Right cardiac atrium (tissue), 5 donors: ENCODE results near the gene ZNF460. TPM values are rescaled to one million over a fixed set of nuclear protein-coding genes. Genes with fewer than 3 reads are reported as not detected.
A peak's percentile ranks its signal among the peaks of the same experiment; 100 is the strongest.
"Not testable (repeated sequence)": the region's sequence is repeated elsewhere in the genome, so short reads cannot be mapped to it uniquely, and the experiment has no call there.

Source experiments
- ATAC-seq, 2 donors: fragments of 200-7000 bp; cut with Tn5 transposase; one replicate each; pipeline versions ENCODE4 v1.8.0 to v1.9.1; 2020; ENCODE audit warnings: moderate library complexity in 2 of 2, mild to moderate bottlenecking in 1 of 2
- DNase-seq, 3 donors: peaks; one replicate each; pipeline ENCODE4 v3.0.0-alpha.2; 2020
- H3K27ac ChIP-seq: one replicate; pipeline ENCODE4 v1.5.1; 2013; ENCODE audit warnings: mild to moderate bottlenecking, low read length, control low read depth, moderate library complexity
- H3K27me3 ChIP-seq: one replicate; pipeline ENCODE4 v1.6.1; 2013; ENCODE audit not compliant: control insufficient read depth, insufficient read depth
- H3K4me1 ChIP-seq: one replicate; pipeline ENCODE4 v1.6.1; 2013; ENCODE audit warnings: low read length; ENCODE audit not compliant: control insufficient read depth, insufficient read depth
- H3K4me3 ChIP-seq: one replicate; pipeline ENCODE4 v1.5.1; 2013; ENCODE audit warnings: low read length, control low read depth
- H3K9me3 ChIP-seq: one replicate; pipeline ENCODE4 v1.6.1; 2013; ENCODE audit warnings: low read length; ENCODE audit not compliant: control insufficient read depth
- WGBS: extraction: QIAGEN DNeasy Blood & Tissue Kit; methylation state at CpG from one replicate; pipeline ENCODE4 v1.1.7; 2013; 5-methylcytosine and 5-hydroxymethylcytosine counted together
- intact Hi-C, 4 donors: fragments of 100-400 bp; cut with DNase I; formaldehyde crosslinking; loops; one replicate each; pipeline versions ENCODE4 v1.11.0 to v1.14.0; 2022 to 2023
- polyA plus RNA-seq: library from polyadenylated mRNA; stranded (reverse); fragments of 200-250 nt; gene quantifications from one replicate; pipeline ENCODE4 v1.2.3, GENCODE V29; 2013
- total RNA-seq, 4 donors: library from RNA; stranded (reverse); fragmentation: NEBNext Ultra II Directional; extraction: Animal tissue kit (Norgen Biotek cat#: 25700); gene quantifications; one replicate each; pipeline ENCODE4 v1.2.1, GENCODE V29; 2021
- donor health status: healthy with polysubstance abuse.
- donor health status: DM: no; HTN: yes; CAD: no.
- donor health status: DM: no; HTN: no; CAD: no.
- donor health status: DM: no; HTN: yes; CAD: no; lungs with severe emphysema.
- donor health status: DM: yes; HTN: yes; CAD: no.

ZNF460 gene
- total and polyA plus RNA-seq, 5 donors = 3.5 to 46.5 (median 34.3) TPM

GRCh38 chr19:57249329-57249728 lies 31.0 kb upstream of the ZNF460 start:
- DNase-seq = no peak
- Histone ChIP-seq H3K4me1 (no peaks in the 10 kb centered on the region), H3K27ac (no peak overlapping the region), H3K9me3 (no peaks in the 10 kb centered on the region), H3K27me3 (no peaks in the 10 kb centered on the region), H3K4me3 (no peak overlapping the region)
- no peak for ATAC-seq
- WGBS = 75% methylated on average over 1 of the region's 1 CpG
- intact Hi-C loops = no loop called here

- H3K9me3 ChIP-seq, H3K4me3 ChIP-seq, H3K27me3 ChIP-seq, intact Hi-C loops, DNase-seq, H3K4me1 ChIP-seq, ATAC-seq, H3K27ac ChIP-seq: not testable (repeated sequence)
- 96% methylated on average over 11 of the region's 11 CpGs for WGBS
Observed at GRCh38 chr19:57253767-57254166, 26.5 kb upstream of the ZNF460 start.

GRCh38 chr19:57262044-57262443 lies 18.2 kb upstream of the ZNF460 start:
- 89% methylated on average over 3 of the region's 3 CpGs for WGBS
- Histone ChIP-seq H3K27me3 (no peaks in the 10 kb centered on the region), H3K4me1 (no peaks in the 10 kb centered on the region), H3K4me3 (no peak overlapping the region), H3K27ac (no peak overlapping the region), H3K9me3 (no peaks in the 10 kb centered on the region)
- intact Hi-C loops = no loop called here
- no peak for ATAC-seq
- no peak for DNase-seq

GRCh38 chr19:57263244-57263741 lies 17.0 kb upstream of the ZNF460 start:
- DNase-seq (no peak), ATAC-seq (no peak)
- Histone ChIP-seq H3K27me3 (no peaks in the 10 kb centered on the region), H3K4me1 (no peaks in the 10 kb centered on the region), H3K9me3 (no peaks in the 10 kb centered on the region), H3K4me3 (no peak overlapping the region), H3K27ac (no peak overlapping the region)
- intact Hi-C loops = no loop called here
- WGBS = 89% methylated on average over 1 of the region's 1 CpG

- 83% methylated on average over 3 of the region's 3 CpGs for WGBS
- Histone ChIP-seq H3K9me3 (no peaks in the 10 kb centered on the region), H3K4me1 (no peaks in the 10 kb centered on the region), H3K27me3 (no peaks in the 10 kb centered on the region), H3K4me3 (no peak overlapping the region), H3K27ac (no peak overlapping the region)
- ATAC-seq (no peak), DNase-seq (no peak)
- intact Hi-C loops = no loop called here
Observed at GRCh38 chr19:57267291-57267690, 13.0 kb upstream of the ZNF460 start.

GRCh38 chr19:57269515-57270250 lies 10.6 kb upstream of the ZNF460 start:
- H3K27ac ChIP-seq = no peak overlapping the region
- H3K27me3 ChIP-seq = no peaks in the 10 kb centered on the region
- ATAC-seq (no peak), DNase-seq (no peak)
- 74% methylated on average over 4 of the region's 4 CpGs for WGBS
- no peaks in the 10 kb centered on the region for H3K9me3 ChIP-seq
- intact Hi-C loops = no loop called here
- H3K4me3 ChIP-seq = no peak overlapping the region
- no peaks in the 10 kb centered on the region for H3K4me1 ChIP-seq

- Histone ChIP-seq H3K4me1 (no peaks in the 10 kb centered on the region), H3K9me3 (no peaks in the 10 kb centered on the region), H3K27ac (no peak overlapping the region), H3K27me3 (no peaks in the 10 kb centered on the region), H3K4me3 (no peak overlapping the region)
- 96% methylated on average over 8 of the region's 8 CpGs for WGBS
- intact Hi-C loops = no loop called here
- DNase-seq = no peak
- no peak for ATAC-seq
Observed at GRCh38 chr19:57271280-57271679, 9.0 kb upstream of the ZNF460 start.

- H3K4me1 ChIP-seq = no peaks in the 10 kb centered on the region
- H3K9me3 ChIP-seq = no peaks in the 10 kb centered on the region
- H3K4me3 ChIP-seq = no peak overlapping the region
- ATAC-seq (no peak), DNase-seq (no peak)
- intact Hi-C loops = no loop called here
- WGBS = 80% methylated on average over 1 of the region's 1 CpG
- no peaks in the 10 kb centered on the region for H3K27me3 ChIP-seq
- H3K27ac ChIP-seq = no peak overlapping the region
Observed at GRCh38 chr19:57273014-57273413, 7.3 kb upstream of the ZNF460 start.

GRCh38 chr19:57276430-57276829 lies 3.9 kb upstream of the ZNF460 start:
- WGBS = 82% methylated on average over 1 of the region's 1 CpG
- H3K9me3 ChIP-seq = no peaks in the 10 kb centered on the region
- no peaks in the 10 kb centered on the region for H3K27me3 ChIP-seq
- no peaks in the 10 kb centered on the region for H3K4me1 ChIP-seq
- intact Hi-C loops = no loop called here
- no peak for ATAC-seq
- no peak overlapping the region for H3K27ac ChIP-seq
- DNase-seq = no peak
- no peak overlapping the region for H3K4me3 ChIP-seq

GRCh38 chr19:57278481-57278880 lies 1.8 kb upstream of the ZNF460 start:
- DNase-seq, H3K27ac ChIP-seq, ATAC-seq, H3K4me3 ChIP-seq, H3K9me3 ChIP-seq, intact Hi-C loops, H3K27me3 ChIP-seq, H3K4me1 ChIP-seq: not testable (repeated sequence)
- 63% methylated on average over 2 of the region's 2 CpGs for WGBS

- Histone ChIP-seq H3K27ac (peak overlapping the region; percentile 100), H3K4me3 (peak overlapping the region; percentile 91), H3K27me3 (no peaks in the 10 kb centered on the region), H3K4me1 (peaks cover 8% of the 10 kb centered on the region), H3K9me3 (no peaks in the 10 kb centered on the region)
- DNase-seq = peak; percentile 94 to 96 (median 95)
- 5% methylated on average over 25 of the region's 25 CpGs for WGBS
- peak; percentile 97 to 98 for ATAC-seq
- intact Hi-C loops = no loop called here
Observed at GRCh38 chr19:57279418-57280164, 694 bp upstream of the ZNF460 start.
